Hepatocyte (in vitro differentiated cells): ENCODE measurements around the gene TCAP.

Experiments
- EZH2 ChIP-seq: fragments of 200-600 bp; sonication (generic); IDR thresholded peaks from 2 replicates; pipeline ENCODE4 v1.6.1; 2016; ENCODE audit warnings: antibody characterized with exemption, mild to moderate bottlenecking, borderline replicate concordance
- EZH2phosphoT487 ChIP-seq: fragments of 200-600 bp; sonication (generic); IDR thresholded peaks from one replicate; pipeline ENCODE4 v1.6.1; 2018; ENCODE audit warnings: antibody characterized with exemption, mild to moderate bottlenecking, low read depth, moderate library complexity; ENCODE audit not compliant: unreplicated experiment, severe bottlenecking
- TF ChIP-seq, protein P1 (sequence below): fragments of 200-600 bp; sonication (generic); IDR thresholded peaks from 2 replicates; pipeline ENCODE4 v1.5.1; 2016; ENCODE audit warnings: antibody characterized with exemption, mild to moderate bottlenecking; ENCODE audit not compliant: poor library complexity

GRCh38 chr17:39641883-39642282, 23.3 kb upstream of the TCAP start:
- TF ChIP-seq, protein P1, sequence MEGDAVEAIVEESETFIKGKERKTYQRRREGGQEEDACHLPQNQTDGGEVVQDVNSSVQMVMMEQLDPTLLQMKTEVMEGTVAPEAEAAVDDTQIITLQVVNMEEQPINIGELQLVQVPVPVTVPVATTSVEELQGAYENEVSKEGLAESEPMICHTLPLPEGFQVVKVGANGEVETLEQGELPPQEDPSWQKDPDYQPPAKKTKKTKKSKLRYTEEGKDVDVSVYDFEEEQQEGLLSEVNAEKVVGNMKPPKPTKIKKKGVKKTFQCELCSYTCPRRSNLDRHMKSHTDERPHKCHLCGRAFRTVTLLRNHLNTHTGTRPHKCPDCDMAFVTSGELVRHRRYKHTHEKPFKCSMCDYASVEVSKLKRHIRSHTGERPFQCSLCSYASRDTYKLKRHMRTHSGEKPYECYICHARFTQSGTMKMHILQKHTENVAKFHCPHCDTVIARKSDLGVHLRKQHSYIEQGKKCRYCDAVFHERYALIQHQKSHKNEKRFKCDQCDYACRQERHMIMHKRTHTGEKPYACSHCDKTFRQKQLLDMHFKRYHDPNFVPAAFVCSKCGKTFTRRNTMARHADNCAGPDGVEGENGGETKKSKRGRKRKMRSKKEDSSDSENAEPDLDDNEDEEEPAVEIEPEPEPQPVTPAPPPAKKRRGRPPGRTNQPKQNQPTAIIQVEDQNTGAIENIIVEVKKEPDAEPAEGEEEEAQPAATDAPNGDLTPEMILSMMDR, result no peak
- no peak for TF ChIP-seq EZH2
- TF ChIP-seq EZH2phosphoT487, result no peak
